Tibial artery (tissue), 4 donors: ENCODE results near the gene CLEC10A.

ENCODE experiments used
- DNase-seq, 2 donors: peaks; one replicate each; pipeline ENCODE4 v3.0.0-alpha.2; 2019
- H3K27ac ChIP-seq, 2 donors: fragments of 200-600 bp; sonication (generic) in 1 of 2; 1 replicate in 1 of 2; 2 replicates in 1 of 2; pipeline ENCODE4 v1.5.1; 2018 to 2019; ENCODE audit warnings: mild to moderate bottlenecking in 1 of 2
- H3K27me3 ChIP-seq, 2 donors: fragments of 200-600 bp; sonication (generic) in 1 of 2; one replicate each; pipeline versions ENCODE4 v1.5.1 to v1.6.0; 2016 to 2019
- H3K36me3 ChIP-seq, 3 donors: fragments of 200-600 bp; sonication (generic) in 2 of 3; one replicate each; pipeline ENCODE4 v1.5.1; 2016 to 2019; ENCODE audit warnings: mild to moderate bottlenecking in 2 of 3
- H3K4me1 ChIP-seq, 4 donors: fragments of 200-600 bp; sonication (generic) in 2 of 4; 1 replicate in 3 of 4; 2 replicates in 1 of 4; pipeline ENCODE4 v1.5.1; 2016 to 2019
- H3K4me3 ChIP-seq, 2 donors: fragments of 200-600 bp; sonication (generic) in 1 of 2; 1 replicate in 1 of 2; 2 replicates in 1 of 2; pipeline ENCODE4 v1.5.1; 2018 to 2019; ENCODE audit warnings: mild to moderate bottlenecking in 2 of 2
- H3K9me3 ChIP-seq, 3 donors: fragments of 200-600 bp; sonication (generic) in 1 of 3; one replicate each; pipeline ENCODE4 v1.5.1; 2016 to 2019
- intact Hi-C: fragments of 100-400 bp; cut with DNase I; formaldehyde crosslinking; loops from one replicate; pipeline ENCODE4 v1.15.0; 2023; ENCODE audit warnings: low total_unique reads
- TF ChIP-seq, protein P1 (sequence below), 2 experiments: fragments of 200-600 bp in 1 of 2; fragments of 450-650 bp in 1 of 2; IDR thresholded peaks; one replicate each; pipeline ENCODE4 v1.5.1; 2017 to 2019; ENCODE audit warnings: antibody characterized with exemption in 2 of 2, mild to moderate bottlenecking in 1 of 2, moderate library complexity in 1 of 2

The CLEC10A gene

DNA sequence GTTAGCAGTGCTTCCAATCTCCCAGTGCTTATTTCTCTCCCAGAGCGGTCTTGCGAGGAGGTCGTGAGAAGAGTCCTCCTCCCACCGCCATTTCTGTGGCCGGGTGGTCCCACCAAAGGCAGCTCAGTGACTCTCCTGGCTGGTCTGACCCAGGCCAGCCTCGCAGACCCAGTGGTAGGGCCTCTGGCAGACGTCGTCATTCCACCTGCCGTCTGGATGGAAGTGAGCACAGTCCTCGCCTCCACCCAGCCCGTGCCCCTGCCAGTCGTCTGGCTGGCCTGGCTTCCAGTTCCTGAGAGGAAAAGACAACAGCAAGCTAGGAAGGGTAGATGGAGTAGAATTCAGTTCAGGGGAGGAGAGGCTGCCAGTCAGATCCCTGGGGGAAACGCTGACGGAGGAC, 5.1 kb downstream of the CLEC10A start:
- Histone ChIP-seq H3K4me3 (no peak overlapping the region), H3K4me1 (no peaks in the 10 kb centered on the region), H3K36me3 (no peaks in the 10 kb centered on the region), H3K9me3 (no peaks in the 10 kb centered on the region), H3K27me3 (no peaks in the 10 kb centered on the region), H3K27ac (no peak overlapping the region)
- DNase-seq = no peak
- intact Hi-C loops = no loop called here
- TF ChIP-seq, protein P1, sequence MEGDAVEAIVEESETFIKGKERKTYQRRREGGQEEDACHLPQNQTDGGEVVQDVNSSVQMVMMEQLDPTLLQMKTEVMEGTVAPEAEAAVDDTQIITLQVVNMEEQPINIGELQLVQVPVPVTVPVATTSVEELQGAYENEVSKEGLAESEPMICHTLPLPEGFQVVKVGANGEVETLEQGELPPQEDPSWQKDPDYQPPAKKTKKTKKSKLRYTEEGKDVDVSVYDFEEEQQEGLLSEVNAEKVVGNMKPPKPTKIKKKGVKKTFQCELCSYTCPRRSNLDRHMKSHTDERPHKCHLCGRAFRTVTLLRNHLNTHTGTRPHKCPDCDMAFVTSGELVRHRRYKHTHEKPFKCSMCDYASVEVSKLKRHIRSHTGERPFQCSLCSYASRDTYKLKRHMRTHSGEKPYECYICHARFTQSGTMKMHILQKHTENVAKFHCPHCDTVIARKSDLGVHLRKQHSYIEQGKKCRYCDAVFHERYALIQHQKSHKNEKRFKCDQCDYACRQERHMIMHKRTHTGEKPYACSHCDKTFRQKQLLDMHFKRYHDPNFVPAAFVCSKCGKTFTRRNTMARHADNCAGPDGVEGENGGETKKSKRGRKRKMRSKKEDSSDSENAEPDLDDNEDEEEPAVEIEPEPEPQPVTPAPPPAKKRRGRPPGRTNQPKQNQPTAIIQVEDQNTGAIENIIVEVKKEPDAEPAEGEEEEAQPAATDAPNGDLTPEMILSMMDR (IDR thresholded peaks at IDR 0.05) = no peak

DNA sequence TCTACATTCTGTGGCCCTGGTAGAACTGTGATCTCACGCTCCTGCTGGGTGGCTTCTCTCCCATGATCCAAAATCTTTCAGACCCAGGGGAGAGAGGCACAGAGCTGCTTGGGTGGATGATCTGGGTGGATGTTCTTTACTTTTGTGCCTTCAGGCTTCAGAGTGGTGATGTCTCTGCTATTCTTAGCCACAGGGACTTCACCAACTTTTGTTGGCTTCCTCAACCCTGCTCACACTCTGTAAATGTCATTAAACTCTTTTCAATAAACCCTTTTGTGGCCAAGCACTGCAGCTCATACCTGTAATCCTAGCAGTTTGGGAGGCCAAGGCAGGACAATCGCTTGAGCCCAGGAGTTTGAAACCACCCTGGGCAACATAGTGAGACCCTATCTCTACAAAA, 7.6 kb downstream of the CLEC10A start:
- Histone ChIP-seq H3K36me3 (no peaks in the 10 kb centered on the region), H3K9me3 (peaks cover 0 to 15% (median 11%) of the 10 kb centered on the region in 3 donors), H3K4me1 (no peaks in the 10 kb centered on the region), H3K27ac (no peak overlapping the region), H3K4me3 (no peak overlapping the region), H3K27me3 (peaks cover 0 to 2% of the 10 kb centered on the region in 2 donors)
- DNase-seq = no peak
- TF ChIP-seq, protein P1 (IDR thresholded peaks at IDR 0.05) = no peak
- intact Hi-C loops = no loop called here

DNA sequence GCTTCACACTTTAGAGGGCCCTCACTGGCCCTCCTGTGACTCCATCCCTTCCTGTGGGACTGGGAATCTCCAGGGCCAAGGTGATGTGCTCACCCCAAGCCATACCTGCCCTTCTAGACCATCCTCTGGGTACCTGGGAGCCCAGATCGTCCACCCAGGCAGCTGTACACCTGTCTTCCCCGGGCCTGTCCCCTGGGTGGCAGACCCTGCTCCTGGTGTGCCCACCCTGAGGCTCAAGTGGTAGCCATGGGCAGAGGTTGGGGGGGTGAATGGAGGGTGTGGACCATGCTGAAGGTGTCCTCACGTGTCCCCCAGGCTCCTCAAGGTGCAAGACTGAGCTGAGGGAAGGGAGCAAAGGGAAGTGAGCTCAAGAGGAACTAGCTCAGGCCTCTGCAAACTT, 9.3 kb downstream of the CLEC10A start:
- Histone ChIP-seq H3K36me3 (no peaks in the 10 kb centered on the region), H3K4me3 (no peak overlapping the region), H3K27me3 (peaks cover 0 to 2% of the 10 kb centered on the region in 2 donors), H3K27ac (no peak overlapping the region), H3K4me1 (no peaks in the 10 kb centered on the region), H3K9me3 (peaks cover 0 to 15% (median 11%) of the 10 kb centered on the region in 3 donors)
- TF ChIP-seq, protein P1 (IDR thresholded peaks at IDR 0.05) = no peak
- intact Hi-C loops = no loop called here
- no peak for DNase-seq

GRCh38 chr17:7068268-7068667, 11.8 kb downstream of the CLEC10A start:
- no peak for DNase-seq
- Histone ChIP-seq H3K36me3 (no peaks in the 10 kb centered on the region), H3K4me1 (no peaks in the 10 kb centered on the region), H3K27me3 (peaks cover 0 to 2% of the 10 kb centered on the region in 2 donors), H3K4me3 (no peak overlapping the region), H3K9me3 (peaks cover 0 to 15% (median 11%) of the 10 kb centered on the region in 3 donors), H3K27ac (no peak overlapping the region)
- intact Hi-C loops = no loop called here
- TF ChIP-seq, protein P1 (IDR thresholded peaks at IDR 0.05) = no peak

- H3K4me1 ChIP-seq = no peaks in the 10 kb centered on the region
- H3K27me3 ChIP-seq = peaks cover 0 to 5% of the 10 kb centered on the region in 2 donors
- H3K4me3 ChIP-seq = no peak overlapping the region
- H3K9me3 ChIP-seq = peaks cover 0 to 15% (median 11%) of the 10 kb centered on the region in 3 donors
- intact Hi-C loops = no loop called here
- H3K36me3 ChIP-seq = no peaks in the 10 kb centered on the region
- no peak for DNase-seq
- H3K27ac ChIP-seq = no peak overlapping the region
- TF ChIP-seq, protein P1 (IDR thresholded peaks at IDR 0.05) = no peak
Measured at GRCh38 chr17:7067198-7067597, 12.9 kb downstream of the CLEC10A start.

DNA sequence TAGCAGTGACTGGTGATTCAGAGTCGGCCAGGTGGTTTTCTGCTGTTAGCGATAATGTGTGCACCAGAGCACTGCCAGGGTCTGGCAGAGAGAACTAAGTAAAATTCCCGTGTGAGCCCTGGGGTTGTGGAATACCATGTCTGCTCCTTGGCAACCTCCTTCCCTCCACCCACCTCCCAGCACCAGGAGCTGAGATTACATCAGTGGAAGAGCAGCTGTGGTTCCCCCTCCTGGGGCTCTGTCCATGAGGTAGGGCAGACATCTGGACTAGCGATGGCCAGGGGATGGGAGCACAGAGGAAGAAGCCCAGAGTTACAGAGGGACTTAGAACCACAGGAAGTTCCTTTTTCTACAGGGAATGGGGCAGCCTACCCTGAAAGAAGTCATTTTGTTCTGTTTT, 15.8 kb downstream of the CLEC10A start:
- no peak overlapping the region for H3K27ac ChIP-seq
- intact Hi-C loops = no loop called here

More for the DNA sequence above, 15.8 kb downstream of the CLEC10A start:
- no peak overlapping the region for H3K4me3 ChIP-seq
- H3K9me3 ChIP-seq = peaks cover 0 to 15% (median 11%) of the 10 kb centered on the region in 3 donors
- TF ChIP-seq, protein P1 (IDR thresholded peaks at IDR 0.05) = no peak
- no peaks in the 10 kb centered on the region for H3K36me3 ChIP-seq
- H3K4me1 ChIP-seq = no peaks in the 10 kb centered on the region
- peaks cover 0 to 16% of the 10 kb centered on the region in 2 donors for H3K27me3 ChIP-seq
- no peak for DNase-seq
